Measurements from ENCODE around the gene SLA2. TPM values are rescaled to one million over a fixed set of nuclear protein-coding genes. Genes with fewer than 3 reads are reported as not detected.
"Not testable (repeated sequence)": the region's sequence is repeated elsewhere in the genome, so short reads cannot be mapped to it uniquely, and the experiment has no call there.

SLA2 gene
- total RNA-seq, 1 donor from 2014 or later = 0.77 TPM

- H3K4me3 Mint-ChIP-seq (ENCODE audit: low read depth) = no peak overlapping the region
- no peak overlapping the region for H3K27ac Mint-ChIP-seq
- peaks cover 13% of the 10 kb centered on the region for H3K4me1 Mint-ChIP-seq (ENCODE audit: low read depth)
- no peaks in the 10 kb centered on the region for H3K27me3 Mint-ChIP-seq
- TF ChIP-seq CTCF (IDR thresholded peaks at IDR 0.05; ENCODE audit: unreplicated experiment) = no peak
- no peak for DNase-seq (ENCODE audit: low spot score, unreplicated experiment)
- H3K36me3 Mint-ChIP-seq (ENCODE audit: insufficient read depth) = no peaks in the 10 kb centered on the region
- no peaks in the 10 kb centered on the region for H3K9me3 Mint-ChIP-seq (ENCODE audit: low read depth)
Observed at GRCh38 chr20:36645353-36645752, 643 bp downstream of the SLA2 start.

DNA sequence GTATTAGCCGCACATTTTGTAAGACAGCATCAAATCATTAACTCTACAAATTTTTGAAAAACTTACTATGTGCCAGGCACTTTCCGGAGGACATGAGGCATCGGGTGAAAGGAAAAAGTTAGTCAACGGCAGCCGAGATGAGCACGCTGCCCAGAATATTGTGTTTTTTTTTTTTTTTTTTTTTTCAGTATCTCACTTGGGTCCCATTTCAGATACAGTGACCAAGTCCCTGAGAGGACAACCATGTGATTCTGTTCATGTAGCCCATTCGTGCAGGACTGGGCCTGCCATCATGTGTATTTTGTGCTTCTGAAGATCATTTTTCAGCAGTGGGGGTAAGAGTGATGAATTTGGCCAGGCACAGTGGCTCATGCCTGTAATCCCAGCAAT is 1.3 kb downstream of the SLA2 start:
- no peak overlapping the region for H3K4me3 Mint-ChIP-seq (ENCODE audit: low read depth)
- H3K9me3 Mint-ChIP-seq (ENCODE audit: low read depth) = no peaks in the 10 kb centered on the region
- TF ChIP-seq CTCF (IDR thresholded peaks at IDR 0.05; ENCODE audit: unreplicated experiment) = no peak
- H3K36me3 Mint-ChIP-seq (ENCODE audit: insufficient read depth) = no peaks in the 10 kb centered on the region
- peaks cover 13% of the 10 kb centered on the region for H3K4me1 Mint-ChIP-seq (ENCODE audit: low read depth)
- no peak overlapping the region for H3K27ac Mint-ChIP-seq
- DNase-seq (ENCODE audit: low spot score, unreplicated experiment) = no peak
- H3K27me3 Mint-ChIP-seq = no peaks in the 10 kb centered on the region

DNA sequence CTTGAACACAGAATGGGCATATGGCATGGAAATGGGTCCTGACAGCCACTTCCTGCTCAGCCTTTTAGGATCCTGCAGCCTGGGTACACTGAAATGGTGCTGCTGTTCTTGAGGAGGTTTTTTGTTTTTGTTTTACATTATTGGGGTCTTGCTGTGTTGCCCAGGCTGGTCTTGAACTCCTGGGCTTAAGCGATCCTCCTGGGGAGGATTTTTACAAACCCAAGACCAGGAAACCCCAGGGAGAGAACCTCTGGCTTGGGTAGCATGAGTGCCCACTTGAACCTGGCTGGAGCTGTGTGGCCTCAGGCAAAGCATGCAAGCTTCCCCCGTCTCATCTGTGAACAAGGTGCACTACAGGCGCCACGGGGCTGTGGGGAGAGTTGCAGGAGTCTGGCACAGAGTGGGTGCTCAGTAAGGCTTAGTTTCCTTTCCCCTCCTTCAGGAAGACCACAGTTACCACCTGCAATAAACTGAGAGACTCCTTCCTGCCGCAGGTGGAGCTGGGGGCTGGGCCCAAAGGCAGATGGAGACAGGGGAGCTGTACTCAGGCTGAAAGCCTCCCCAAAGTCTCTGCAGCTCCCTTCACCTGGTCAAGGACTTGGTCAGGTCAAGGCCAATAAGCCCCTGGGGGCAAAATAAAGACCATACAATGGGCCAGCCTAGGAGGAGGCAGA is 1.8 kb downstream of the SLA2 start:
- no peak overlapping the region for H3K4me3 Mint-ChIP-seq (ENCODE audit: low read depth)
- no peaks in the 10 kb centered on the region for H3K36me3 Mint-ChIP-seq (ENCODE audit: insufficient read depth)

DNA sequence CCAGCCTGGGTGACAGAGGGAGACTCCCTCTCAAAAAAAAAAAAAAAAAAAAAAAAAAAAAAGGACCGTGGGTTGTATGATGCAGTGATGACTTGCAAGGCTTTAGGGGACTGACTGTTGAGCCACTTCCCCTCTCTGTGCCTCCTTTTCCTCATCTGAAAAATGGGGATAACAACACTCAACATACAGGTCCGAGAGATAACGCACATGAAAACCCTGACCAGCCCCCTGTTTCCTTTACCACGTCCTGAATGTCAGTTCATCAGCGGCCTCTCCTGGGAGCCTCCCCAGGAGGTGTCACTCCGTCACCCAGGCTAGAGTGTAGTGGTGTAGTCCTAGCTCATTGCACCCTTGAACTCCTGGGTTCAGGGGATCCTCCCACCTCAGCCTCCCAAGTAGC is 3.9 kb downstream of the SLA2 start:
- TF ChIP-seq CTCF (IDR thresholded peaks at IDR 0.05; ENCODE audit: unreplicated experiment) = no peak
- no peak for DNase-seq (ENCODE audit: low spot score, unreplicated experiment)
- peaks cover 8% of the 10 kb centered on the region for H3K4me1 Mint-ChIP-seq (ENCODE audit: low read depth)
- H3K27me3 Mint-ChIP-seq = no peaks in the 10 kb centered on the region
- no peak overlapping the region for H3K27ac Mint-ChIP-seq
- H3K36me3 Mint-ChIP-seq (ENCODE audit: insufficient read depth) = no peaks in the 10 kb centered on the region
- no peaks in the 10 kb centered on the region for H3K9me3 Mint-ChIP-seq (ENCODE audit: low read depth)
- no peak overlapping the region for H3K4me3 Mint-ChIP-seq (ENCODE audit: low read depth)

More for the DNA sequence above, 1.8 kb downstream of the SLA2 start:
- Mint-ChIP-seq H3K27me3 (no peaks in the 10 kb centered on the region), H3K27ac (no peak overlapping the region), H3K9me3 (ENCODE audit: low read depth) (no peaks in the 10 kb centered on the region), H3K4me1 (ENCODE audit: low read depth) (peaks cover 13% of the 10 kb centered on the region)
- no peak for DNase-seq (ENCODE audit: low spot score, unreplicated experiment)
- TF ChIP-seq CTCF (IDR thresholded peaks at IDR 0.05; ENCODE audit: unreplicated experiment) = no peak

- Mint-ChIP-seq H3K4me1 (ENCODE audit: low read depth) (peaks cover 6% of the 10 kb centered on the region), H3K27me3 (no peaks in the 10 kb centered on the region), H3K27ac (no peak overlapping the region), H3K36me3 (ENCODE audit: insufficient read depth) (no peaks in the 10 kb centered on the region), H3K9me3 (ENCODE audit: low read depth) (no peaks in the 10 kb centered on the region), H3K4me3 (ENCODE audit: low read depth) (no peak overlapping the region)
- TF ChIP-seq CTCF (IDR thresholded peaks at IDR 0.05; ENCODE audit: unreplicated experiment) = no peak
- no peak for DNase-seq (ENCODE audit: low spot score, unreplicated experiment)
Observed at GRCh38 chr20:36641506-36641843, 4.5 kb downstream of the SLA2 start.

DNA sequence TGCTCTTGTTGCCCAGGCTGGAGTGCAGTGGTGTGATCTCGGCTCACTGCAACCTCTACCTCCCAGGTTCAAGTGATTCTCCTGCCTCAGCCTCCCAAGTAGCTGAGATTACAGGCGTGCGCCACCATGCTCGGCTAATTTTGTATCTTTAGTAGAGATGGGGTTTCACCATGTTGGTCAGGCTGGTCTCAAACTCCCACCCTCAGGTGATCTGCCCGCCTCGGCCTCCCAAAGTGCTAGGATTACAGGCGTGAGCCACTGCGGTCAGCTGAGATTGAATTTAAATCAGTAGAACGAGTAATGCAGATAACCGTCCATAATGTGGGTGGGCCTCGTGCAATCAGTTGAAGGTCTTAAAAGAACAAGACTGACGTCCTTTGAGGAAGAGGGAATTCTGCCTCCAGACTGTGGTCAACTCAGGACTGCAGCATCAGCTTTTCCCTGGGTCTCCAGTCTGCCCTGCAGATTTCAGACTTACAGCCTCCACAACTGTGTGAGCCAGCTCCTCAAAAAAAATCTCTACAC is 7.1 kb downstream of the SLA2 start:
- H3K27ac Mint-ChIP-seq; H3K4me3 Mint-ChIP-seq (ENCODE audit: low read depth); DNase-seq (ENCODE audit: low spot score, unreplicated experiment); H3K36me3 Mint-ChIP-seq (ENCODE audit: insufficient read depth); H3K27me3 Mint-ChIP-seq; H3K4me1 Mint-ChIP-seq (ENCODE audit: low read depth); H3K9me3 Mint-ChIP-seq (ENCODE audit: low read depth): not testable (repeated sequence)
